GM19395 (cell line): Measurements from ENCODE around the gene CEP120.
"Not testable (repeated sequence)": the region's sequence is repeated elsewhere in the genome, so short reads cannot be mapped to it uniquely, and the experiment has no call there.

Experiments used
- ATAC-seq: cut with Tn5 transposase; IDR thresholded peaks from one replicate; pipeline ENCODE4 v1.9.1; 2021; ENCODE audit warnings: mild to moderate bottlenecking, moderate library complexity; ENCODE audit not compliant: unreplicated experiment

CEP120 gene

GRCh38 chr5:123391009-123391408 is 32.2 kb downstream of the CEP120 start:
- ATAC-seq = no peak

GRCh38 chr5:123389794-123390193 is 33.4 kb downstream of the CEP120 start:
- ATAC-seq = no peak

- ATAC-seq = no peak
These were observed 35.9 kb downstream of the CEP120 start for GRCh38 chr5:123387313-123387712.

- no peak for ATAC-seq
These were observed 41.0 kb downstream of the CEP120 start for GRCh38 chr5:123382252-123382651.

DNA sequence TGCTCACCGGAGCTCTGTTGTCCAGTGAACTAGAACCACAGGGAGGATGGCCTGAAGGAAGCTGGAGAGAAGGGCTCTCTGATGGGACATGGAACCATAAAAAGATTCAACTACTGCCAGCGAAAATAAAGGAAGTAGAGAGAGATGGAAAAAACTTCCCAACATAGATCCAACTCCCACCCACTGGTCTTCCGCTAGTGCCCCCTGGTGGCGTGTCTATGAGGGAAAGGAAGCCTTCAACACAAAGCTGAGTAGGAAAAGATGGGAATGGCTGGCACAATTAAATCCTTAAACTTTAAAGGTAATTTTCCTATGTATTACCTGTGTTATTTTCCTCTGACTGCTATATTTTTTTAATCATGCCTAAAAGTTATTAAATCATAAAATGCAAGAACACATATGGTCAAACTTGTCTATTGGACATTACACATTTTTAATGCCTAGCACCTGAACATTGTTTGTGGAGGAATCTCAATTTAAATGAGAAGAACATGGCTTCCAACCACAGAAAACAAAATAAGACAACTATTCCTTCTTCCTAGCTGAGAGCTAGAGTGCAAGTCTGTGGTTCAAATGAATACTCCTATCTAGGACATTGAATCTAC is 51.5 kb downstream of the CEP120 start:
- ATAC-seq = no peak

DNA sequence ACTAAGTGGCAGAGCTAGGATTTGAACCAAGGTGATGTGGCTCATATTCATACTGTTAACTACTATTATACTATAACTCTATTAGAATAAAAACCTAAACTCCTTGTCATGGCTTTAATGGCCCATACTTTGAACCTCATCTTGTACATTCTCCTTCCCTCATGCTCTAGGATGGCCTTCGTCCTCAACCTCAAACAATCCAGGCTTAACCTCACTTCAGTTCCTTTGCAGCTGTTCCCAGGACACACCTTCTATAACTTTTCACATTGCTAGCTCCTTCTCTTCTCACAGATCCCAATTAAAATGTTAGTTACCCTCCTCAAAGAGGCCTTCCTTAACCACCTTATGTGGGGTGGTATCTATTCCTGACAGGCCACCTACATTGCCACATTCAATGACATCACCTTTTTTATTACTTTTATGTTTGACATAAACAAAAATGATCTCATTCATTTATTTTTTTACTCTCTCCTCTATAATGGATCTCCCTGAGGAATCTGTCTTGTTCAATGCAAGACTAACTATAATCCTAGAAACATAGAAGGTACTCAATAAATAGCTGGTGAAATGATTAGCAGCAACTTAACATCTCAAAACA is 53.7 kb downstream of the CEP120 start:
- ATAC-seq = no peak

DNA sequence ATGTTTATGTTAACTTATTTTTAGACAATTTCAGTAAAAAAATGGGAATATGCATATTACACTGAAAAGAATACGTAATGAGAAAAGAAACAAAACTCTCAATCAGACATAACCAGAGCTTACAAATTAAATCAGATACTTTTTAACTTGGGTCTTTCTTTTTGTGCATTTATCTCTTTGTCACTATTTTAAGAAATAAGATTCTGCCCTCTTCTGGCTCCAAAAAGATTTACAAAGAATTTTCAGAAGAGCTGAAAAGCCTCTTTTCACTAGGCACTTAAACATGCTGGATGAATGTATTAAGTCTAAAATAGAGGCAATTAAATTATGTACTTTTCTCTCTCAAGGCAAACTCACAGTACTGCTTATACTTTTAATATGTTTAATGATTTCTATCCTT is 55.5 kb downstream of the CEP120 start:
- ATAC-seq = no peak

GRCh38 chr5:123365156-123365555 is 58.0 kb downstream of the CEP120 start:
- no peak for ATAC-seq

DNA sequence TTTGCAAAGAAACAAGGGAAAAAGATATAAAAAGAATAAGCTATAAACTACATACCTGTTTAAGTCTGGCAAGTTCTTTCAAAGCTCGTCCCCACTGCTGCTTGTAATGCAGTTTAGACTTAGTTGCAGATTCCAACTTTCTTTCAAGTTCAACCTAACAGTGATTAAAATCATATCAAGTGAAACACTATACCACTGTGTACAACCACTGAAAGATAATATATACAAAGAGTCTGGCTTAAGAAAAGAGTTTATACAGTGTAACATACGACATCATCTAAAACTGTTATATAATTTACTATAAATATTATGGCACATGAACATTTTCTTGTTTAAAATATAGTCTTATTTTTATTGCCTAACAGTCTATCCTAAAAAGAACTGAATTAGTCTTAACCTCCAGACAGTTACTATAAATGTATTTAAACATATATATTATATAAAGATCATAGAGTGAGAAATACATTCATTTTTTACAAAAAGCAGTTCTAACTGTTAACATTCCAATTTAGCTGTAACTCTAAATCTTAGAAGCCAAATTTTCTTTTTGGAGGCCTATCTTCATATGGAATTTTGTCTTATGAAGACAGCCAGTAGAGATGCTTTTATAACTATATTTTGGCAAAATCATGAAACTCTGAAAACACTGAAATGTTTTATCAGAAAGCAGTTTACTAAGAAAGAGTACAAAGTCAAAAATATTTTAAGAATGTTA is 58.6 kb downstream of the CEP120 start:
- no peak for ATAC-seq

- no peak for ATAC-seq
These were observed 62.3 kb downstream of the CEP120 start for GRCh38 chr5:123360910-123361309.

GRCh38 chr5:123360201-123360571 is 63.0 kb downstream of the CEP120 start:
- no peak for ATAC-seq

- ATAC-seq = no peak
These were observed 63.6 kb downstream of the CEP120 start for GRCh38 chr5:123359454-123360200.

DNA sequence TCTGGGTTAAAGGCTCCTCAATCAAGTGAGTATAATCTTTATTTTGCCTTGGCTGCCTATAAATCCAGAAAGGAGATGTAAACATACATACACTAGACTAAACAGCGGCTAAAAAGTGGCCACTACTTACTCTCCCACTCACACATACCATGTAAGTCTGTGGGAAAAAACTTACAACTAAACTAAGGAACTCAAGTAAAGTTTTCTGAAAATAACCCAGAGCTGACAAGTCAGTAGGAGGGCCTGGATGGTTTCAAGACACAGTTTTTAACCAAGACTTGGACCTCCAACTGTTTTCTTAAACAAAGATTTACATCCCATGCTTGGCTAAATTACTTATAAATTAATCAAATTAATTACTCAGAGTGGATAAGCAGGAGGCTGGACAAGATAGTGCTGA is 64.5 kb downstream of the CEP120 start:
- no peak for ATAC-seq

DNA sequence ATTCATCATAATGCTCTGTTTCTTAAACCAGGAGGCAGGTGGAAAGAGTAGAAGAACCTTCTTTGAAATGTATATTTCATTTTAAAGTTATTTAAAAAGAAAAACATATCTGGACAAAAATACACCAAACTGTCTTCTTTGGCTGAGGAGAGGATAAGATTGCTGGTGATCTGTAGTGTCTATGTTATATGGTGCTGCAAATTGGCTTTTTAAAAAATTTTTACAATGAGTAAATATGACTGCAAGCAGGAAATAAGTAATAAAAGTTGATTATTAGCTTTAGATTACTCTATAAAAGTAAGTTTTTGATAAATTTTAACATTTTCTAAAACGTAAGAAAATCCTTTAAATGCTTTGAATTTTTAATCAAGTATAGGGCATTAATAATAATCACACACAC is 64.9 kb downstream of the CEP120 start:
- ATAC-seq = no peak

- ATAC-seq = no peak
These were observed 71.4 kb downstream of the CEP120 start for GRCh38 chr5:123351820-123352219.

DNA sequence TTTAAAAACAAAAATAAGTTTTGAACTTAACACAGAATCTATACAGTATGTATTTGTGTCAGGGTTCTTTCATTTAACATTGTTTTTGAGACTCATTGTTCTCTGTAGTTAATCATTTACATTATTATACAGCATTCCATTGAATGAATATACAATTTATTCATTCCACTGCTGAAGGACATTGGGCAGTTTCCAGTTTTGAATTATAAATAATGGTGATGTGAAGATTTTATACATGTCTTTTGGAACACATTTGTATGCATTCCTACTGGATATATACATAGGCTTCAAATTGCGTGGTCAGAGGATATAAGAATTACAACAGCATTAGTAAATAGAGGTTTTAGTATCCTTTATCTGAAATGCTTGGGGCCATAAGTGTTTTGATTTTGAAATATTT is 72.0 kb downstream of the CEP120 start:
- no peak for ATAC-seq

DNA sequence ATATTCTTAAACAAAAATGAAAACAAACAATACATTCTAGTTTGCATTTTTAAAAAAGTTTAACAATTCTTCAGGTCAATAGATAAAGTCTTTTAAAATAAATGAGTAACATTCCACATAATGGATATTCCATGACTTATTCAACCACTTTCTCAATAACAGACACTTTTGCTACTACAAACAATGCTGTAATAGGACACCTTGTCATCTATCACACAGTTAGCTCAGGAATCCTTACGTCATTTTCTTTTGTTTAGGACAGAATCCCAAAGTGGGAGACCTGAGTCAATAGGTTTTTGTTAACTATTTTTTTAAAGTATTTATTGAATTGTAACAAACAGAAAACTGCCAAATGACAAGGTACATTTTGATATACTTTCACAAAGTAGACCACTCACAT is 72.5 kb downstream of the CEP120 start:
- no peak for ATAC-seq

GRCh38 chr5:123344816-123345426 is 78.3 kb downstream of the CEP120 start:
- no peak for ATAC-seq

GRCh38 chr5:123340928-123341327 is 82.3 kb downstream of the CEP120 start:
- ATAC-seq = no peak

- not testable (repeated sequence) for ATAC-seq
These were observed 114.8 kb downstream of the CEP120 start for GRCh38 chr5:123308377-123308776.

DNA sequence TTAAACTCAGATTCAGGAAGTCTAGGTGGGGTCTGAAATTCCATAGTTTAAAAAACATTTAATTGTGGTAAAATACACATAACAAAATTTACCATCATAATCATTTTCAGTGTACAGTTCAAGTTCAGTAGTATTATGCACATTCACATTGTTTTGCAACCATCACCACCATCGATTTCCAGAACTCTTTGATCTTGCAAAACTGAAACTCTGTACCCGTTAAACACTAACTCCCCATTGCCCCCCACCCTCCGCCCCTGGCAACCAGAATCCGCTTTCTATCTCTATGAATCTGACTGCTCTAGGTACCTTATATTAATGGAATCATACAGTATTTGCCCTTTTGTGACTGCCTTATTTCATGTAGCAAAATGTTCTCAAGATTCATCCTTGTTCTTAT is 117.5 kb downstream of the CEP120 start:
- no peak for ATAC-seq
